Measurements from ENCODE around the gene WFDC2.

Gene WFDC2

DNA sequence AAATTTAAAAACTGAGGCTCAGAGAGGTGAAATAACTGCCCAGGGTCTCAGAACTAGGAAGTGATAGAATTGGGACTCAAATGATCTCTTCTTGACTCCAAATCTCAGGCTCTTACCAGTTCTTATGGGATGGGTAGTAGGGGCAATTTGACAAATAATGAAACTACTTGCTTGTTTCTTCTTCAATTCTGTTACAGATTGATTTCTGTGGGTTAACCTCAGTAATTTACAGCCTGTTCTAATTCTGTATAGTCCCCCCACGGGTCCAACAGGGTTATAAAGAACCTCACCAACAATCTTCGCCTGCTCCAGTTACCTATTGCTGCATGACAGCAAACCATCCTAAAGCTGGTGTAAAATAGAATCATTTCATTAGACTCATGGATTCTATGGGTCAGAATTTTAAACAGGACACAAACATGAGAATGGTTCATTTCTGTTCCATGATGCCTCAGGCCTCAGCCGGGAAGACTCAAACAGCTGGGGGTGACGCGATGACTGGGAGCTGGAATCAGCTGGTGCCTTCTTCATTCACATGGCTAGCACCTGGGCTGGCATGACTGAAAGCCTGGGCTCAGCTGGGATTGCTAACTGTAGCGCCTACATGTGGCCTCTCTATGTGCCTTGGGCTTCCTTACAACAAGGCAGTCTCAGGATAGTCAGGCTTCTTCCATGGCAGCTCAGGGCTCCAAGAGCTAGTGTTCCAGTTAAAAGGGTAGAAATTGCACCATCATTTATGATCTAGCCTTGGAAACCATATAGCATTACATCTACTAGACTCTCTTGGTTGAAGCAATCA, 6.6 kb upstream of the WFDC2 start:
- no peak for DNase-seq (ENCODE audit: low spot score)
- in situ Hi-C loops (cut with MboI; ENCODE audit: low pct_unique_long_range_greater_than_20kb, low sequenced_read_pairs, unreplicated experiment), result loop anchor here (25.0 kb wide), 1 partner anchor 299 kb away; no protein-coding TSS in a partner anchor
- TF ChIP-seq, protein P1, sequence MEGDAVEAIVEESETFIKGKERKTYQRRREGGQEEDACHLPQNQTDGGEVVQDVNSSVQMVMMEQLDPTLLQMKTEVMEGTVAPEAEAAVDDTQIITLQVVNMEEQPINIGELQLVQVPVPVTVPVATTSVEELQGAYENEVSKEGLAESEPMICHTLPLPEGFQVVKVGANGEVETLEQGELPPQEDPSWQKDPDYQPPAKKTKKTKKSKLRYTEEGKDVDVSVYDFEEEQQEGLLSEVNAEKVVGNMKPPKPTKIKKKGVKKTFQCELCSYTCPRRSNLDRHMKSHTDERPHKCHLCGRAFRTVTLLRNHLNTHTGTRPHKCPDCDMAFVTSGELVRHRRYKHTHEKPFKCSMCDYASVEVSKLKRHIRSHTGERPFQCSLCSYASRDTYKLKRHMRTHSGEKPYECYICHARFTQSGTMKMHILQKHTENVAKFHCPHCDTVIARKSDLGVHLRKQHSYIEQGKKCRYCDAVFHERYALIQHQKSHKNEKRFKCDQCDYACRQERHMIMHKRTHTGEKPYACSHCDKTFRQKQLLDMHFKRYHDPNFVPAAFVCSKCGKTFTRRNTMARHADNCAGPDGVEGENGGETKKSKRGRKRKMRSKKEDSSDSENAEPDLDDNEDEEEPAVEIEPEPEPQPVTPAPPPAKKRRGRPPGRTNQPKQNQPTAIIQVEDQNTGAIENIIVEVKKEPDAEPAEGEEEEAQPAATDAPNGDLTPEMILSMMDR (IDR thresholded peaks at IDR 0.05; ENCODE audit: extremely low read depth, insufficient read depth, missing control alignments), result no peak

DNA sequence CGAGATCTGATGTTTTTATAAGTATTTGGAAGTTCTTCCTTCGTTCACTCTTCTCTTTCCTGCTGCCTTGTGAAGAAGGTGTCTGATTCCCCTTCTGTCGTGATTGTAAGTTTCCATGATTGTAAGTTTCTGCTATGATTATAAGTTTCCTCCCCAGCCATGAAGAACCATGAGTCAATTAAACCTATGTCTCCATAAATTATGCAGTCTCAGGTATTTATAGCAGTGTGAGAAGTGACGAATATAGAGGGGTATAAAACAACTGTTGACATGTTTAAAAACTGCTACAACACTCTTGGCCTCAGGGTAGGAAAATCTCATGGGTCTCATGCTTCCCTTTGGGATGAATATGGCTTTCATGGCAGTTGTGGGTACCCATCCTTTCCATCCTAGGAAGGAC, 5.8 kb upstream of the WFDC2 start:
- TF ChIP-seq, protein P1 (IDR thresholded peaks at IDR 0.05; ENCODE audit: extremely low read depth, insufficient read depth, missing control alignments), result no peak
- in situ Hi-C loops (cut with MboI; ENCODE audit: low pct_unique_long_range_greater_than_20kb, low sequenced_read_pairs, unreplicated experiment), result loop anchor here (25.0 kb wide), 1 partner anchor 299 kb away; no protein-coding TSS in a partner anchor
- DNase-seq (ENCODE audit: low spot score), result no peak

DNA sequence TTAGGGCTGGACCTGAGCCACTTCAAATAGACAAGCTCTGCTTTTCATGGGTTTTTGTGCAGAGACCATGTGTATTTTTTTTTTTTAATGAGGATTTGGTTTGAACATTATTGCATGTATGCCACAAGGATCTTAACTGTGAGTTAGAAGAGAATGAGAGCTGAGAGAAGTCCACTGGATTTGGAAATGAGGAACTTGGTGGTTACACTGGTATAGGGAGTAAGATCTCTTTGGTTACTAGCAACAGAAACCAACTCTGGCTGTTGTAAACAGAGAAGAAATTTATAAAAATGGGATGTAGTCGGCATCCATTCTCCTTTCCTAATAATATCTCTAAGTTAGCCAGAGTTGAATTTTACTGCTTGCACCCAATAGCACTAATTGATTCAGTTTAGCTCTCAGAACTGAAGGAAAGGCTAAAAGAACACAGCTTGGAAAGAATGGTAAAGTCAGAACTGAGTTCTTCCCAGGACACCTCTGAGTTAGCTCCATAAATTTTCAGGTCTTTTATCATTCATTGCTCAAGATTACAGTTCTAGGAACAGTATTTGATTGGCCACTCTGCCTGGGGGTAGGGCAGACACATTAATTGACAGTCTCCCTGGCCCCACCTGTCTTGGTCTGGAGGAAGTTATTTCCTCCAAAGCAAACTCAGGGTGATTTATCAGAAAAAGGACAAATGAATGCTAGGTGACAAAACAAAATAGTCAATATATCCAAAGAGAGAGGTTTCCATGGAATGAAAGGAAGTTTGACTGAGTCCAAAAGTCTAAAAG, 3.9 kb upstream of the WFDC2 start:
- TF ChIP-seq, protein P1 (IDR thresholded peaks at IDR 0.05; ENCODE audit: extremely low read depth, insufficient read depth, missing control alignments), result no peak
- DNase-seq (ENCODE audit: low spot score), result no peak
- in situ Hi-C loops (cut with MboI; ENCODE audit: low pct_unique_long_range_greater_than_20kb, low sequenced_read_pairs, unreplicated experiment), result loop anchor here (25.0 kb wide), 1 partner anchor 297 kb away; no protein-coding TSS in a partner anchor

DNA sequence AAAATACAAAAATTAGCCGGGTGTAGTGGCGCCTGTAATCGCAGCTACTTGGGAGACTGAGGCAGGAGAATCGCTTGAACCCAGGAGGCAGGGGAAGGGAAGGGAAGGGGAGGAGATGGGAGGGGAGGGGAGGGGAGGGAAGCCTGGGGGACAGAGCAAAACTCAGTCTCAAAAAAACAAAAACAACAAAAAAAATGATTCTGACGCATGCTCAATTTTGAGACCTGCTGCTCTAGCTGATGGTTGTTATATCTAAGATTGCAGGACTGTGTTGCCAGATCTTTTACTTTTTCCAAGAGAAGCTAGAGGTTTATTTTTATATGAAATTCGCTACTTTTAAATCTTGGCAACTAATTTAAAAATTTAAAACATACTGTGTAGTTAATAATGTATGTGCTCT, 2.4 kb upstream of the WFDC2 start:
- TF ChIP-seq, protein P1 (IDR thresholded peaks at IDR 0.05; ENCODE audit: extremely low read depth, insufficient read depth, missing control alignments), result no peak
- in situ Hi-C loops (cut with MboI; ENCODE audit: low pct_unique_long_range_greater_than_20kb, low sequenced_read_pairs, unreplicated experiment), result loop anchor here (25.0 kb wide), 1 partner anchor 295 kb away; no protein-coding TSS in a partner anchor
- DNase-seq (ENCODE audit: low spot score), result no peak

DNA sequence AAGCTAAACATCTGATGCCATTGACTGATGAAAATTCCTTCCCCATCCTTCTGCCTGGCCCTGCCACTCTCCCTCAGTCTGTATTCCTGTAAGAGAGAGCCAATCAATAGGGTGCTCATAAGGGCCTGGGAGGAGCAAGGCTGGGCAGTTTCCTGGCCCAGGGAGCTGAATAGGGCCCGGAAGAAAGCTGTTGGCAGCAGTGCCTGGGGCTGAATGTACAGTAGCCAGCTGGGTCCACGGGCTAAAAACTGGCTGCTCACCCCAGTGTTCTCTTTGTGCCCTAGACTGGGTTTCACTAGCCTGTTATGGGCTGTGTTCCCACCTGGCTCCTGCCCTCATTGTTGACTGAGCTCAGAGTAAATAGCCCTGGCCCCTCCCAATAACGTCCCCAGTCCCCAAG, 1.7 kb upstream of the WFDC2 start:
- no peak for DNase-seq (ENCODE audit: low spot score)
- TF ChIP-seq, protein P1 (IDR thresholded peaks at IDR 0.05; ENCODE audit: extremely low read depth, insufficient read depth, missing control alignments), result no peak
- in situ Hi-C loops (cut with MboI; ENCODE audit: low pct_unique_long_range_greater_than_20kb, low sequenced_read_pairs, unreplicated experiment), result loop anchor here (25.0 kb wide), 1 partner anchor 294 kb away; no protein-coding TSS in a partner anchor

DNA sequence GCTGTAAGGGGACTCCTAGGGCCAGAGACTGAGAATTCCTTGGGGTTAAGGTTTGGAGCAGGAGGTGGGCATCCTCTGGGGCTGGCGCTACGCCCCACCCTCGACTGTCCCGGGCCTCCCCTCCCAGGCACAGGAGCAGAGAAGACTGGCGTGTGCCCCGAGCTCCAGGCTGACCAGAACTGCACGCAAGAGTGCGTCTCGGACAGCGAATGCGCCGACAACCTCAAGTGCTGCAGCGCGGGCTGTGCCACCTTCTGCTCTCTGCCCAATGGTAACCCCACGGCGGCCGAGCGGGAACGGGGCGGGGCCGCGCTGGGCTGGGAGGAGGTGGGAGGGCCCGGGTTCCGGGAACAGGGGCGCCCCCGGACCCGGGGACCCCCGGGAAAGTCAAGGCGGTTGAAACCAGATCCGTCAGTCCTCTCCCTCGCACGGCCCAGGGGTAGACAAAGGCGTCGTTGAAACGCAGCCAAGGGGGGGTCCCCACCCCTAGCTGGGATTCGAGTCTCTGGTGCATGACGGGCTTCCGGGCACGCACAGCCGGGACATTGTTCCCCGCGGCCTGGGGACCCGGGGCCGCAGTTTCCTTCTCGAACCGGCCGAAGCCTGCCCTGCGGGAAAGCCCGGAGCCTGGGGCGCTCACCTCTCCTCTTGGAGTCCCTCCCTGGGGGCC, 844 bp downstream of the WFDC2 start:
- in situ Hi-C loops (cut with MboI; ENCODE audit: low pct_unique_long_range_greater_than_20kb, low sequenced_read_pairs, unreplicated experiment), result loop anchor here (25.0 kb wide), 1 partner anchor 292 kb away; no protein-coding TSS in a partner anchor
- peak; percentile 45 for DNase-seq (ENCODE audit: low spot score)
- TF ChIP-seq, protein P1 (IDR thresholded peaks at IDR 0.05; ENCODE audit: extremely low read depth, insufficient read depth, missing control alignments), result no peak
